Measurements from ENCODE around the gene CRY2. TPM values are rescaled to one million over a fixed set of nuclear protein-coding genes. Genes with fewer than 3 reads are reported as not detected.
"Not testable (repeated sequence)": the region's sequence is repeated elsewhere in the genome, so short reads cannot be mapped to it uniquely, and the experiment has no call there.

Gene CRY2
- total RNA-seq, 1 donor from 2014 or later = 56.8 TPM

DNA sequence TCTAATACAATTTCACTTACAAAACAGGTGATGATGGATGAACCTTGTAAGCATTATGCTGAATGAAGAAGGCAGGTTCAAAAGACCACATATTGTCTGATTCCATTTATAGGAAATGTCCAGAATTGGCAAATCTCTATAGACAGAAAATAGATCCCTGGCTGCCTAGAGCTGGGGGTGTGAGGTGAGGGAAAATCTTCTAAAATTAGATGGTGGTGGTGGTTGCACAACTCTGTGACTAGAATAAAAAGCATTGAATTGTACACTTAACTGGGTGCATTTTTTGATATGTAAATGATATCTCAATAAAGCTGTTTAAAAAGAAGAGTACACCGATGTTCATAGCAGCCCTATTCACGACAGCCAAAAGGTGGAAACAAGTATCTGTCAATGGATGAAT, 16.7 kb upstream of the CRY2 start:
- CTCF ChIA-PET = no interaction called here
- TF ChIP-seq, protein P1, sequence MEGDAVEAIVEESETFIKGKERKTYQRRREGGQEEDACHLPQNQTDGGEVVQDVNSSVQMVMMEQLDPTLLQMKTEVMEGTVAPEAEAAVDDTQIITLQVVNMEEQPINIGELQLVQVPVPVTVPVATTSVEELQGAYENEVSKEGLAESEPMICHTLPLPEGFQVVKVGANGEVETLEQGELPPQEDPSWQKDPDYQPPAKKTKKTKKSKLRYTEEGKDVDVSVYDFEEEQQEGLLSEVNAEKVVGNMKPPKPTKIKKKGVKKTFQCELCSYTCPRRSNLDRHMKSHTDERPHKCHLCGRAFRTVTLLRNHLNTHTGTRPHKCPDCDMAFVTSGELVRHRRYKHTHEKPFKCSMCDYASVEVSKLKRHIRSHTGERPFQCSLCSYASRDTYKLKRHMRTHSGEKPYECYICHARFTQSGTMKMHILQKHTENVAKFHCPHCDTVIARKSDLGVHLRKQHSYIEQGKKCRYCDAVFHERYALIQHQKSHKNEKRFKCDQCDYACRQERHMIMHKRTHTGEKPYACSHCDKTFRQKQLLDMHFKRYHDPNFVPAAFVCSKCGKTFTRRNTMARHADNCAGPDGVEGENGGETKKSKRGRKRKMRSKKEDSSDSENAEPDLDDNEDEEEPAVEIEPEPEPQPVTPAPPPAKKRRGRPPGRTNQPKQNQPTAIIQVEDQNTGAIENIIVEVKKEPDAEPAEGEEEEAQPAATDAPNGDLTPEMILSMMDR (IDR thresholded peaks at IDR 0.05) = no peak
- Mint-ChIP-seq H3K27ac (no peak overlapping the region), H3K27me3 (peaks cover 24% of the 10 kb centered on the region), H3K9me3 (no peaks in the 10 kb centered on the region), H3K36me3 (ENCODE audit: low read depth) (no peaks in the 10 kb centered on the region), H3K4me3 (no peak overlapping the region), H3K4me1 (no peaks in the 10 kb centered on the region)
- DNase-seq (no peak), ATAC-seq (ENCODE audit: low read depth) (no peak)
- POLR2A ChIA-PET = interaction anchor here (0.6 kb wide), 1 partner anchor 25 kb away, joined by 9 read pairs; no protein-coding TSS in a partner anchor
- intact Hi-C loops (cut with micrococcal nuclease) = no loop called here

DNA sequence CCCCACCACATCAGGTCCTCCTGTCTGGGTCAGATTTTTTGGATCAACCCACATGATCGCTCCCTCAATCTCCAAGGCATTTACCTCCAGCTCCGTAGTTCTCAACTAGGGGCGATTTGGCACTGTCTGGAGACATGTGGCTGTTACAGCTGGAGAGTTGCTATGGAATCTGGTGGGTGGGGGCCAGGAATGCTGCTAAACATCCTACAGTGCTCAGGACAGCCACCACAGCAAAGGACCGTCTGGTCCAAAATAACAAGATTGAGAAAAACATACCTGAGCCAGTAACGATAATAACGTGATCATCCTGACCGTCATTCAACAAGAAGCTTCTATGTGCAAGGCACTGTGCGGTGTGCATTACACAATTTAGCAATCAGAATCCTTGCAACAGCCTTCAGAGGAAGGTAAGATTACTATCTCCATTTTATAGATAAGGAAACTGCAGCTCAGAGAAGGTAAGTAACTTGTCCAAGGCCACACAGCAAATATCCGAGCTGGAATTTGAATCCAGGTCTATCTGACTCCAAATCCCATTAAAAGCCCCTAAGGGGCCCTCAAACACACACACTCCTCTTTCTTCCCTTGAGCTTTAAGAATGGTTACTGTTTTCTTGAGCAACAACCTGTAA, 14.3 kb upstream of the CRY2 start:
- TF ChIP-seq, protein P1 (IDR thresholded peaks at IDR 0.05) = no peak
- no peak overlapping the region for H3K27ac Mint-ChIP-seq
- peaks cover 7% of the 10 kb centered on the region for H3K4me1 Mint-ChIP-seq
- ATAC-seq (ENCODE audit: low read depth) = no peak
- peaks cover 17% of the 10 kb centered on the region for H3K27me3 Mint-ChIP-seq
- no peaks in the 10 kb centered on the region for H3K36me3 Mint-ChIP-seq (ENCODE audit: low read depth)
- CTCF ChIA-PET = no interaction called here
- DNase-seq = no peak
- H3K4me3 Mint-ChIP-seq = no peak overlapping the region
- no peaks in the 10 kb centered on the region for H3K9me3 Mint-ChIP-seq
- intact Hi-C loops (cut with micrococcal nuclease) = no loop called here
- POLR2A ChIA-PET = no interaction called here

DNA sequence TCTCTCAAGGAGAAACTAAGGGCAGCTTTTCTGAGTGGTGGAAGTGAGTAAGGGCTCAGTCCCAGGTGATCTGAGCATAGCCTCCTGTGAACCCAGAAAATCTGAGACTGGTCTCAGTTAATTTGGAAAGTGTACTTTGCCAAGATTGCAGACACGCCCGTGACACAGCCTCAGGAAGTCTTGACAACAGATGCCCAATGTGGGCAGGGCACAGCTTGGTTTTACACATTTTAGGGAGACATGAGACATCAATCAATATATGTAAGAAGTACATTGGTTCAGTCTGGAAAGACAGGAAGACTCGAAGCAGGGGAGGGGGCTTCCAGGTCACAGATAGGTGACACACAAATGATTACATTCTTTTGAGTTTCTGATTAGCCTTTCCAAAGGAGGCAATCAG, 13.5 kb upstream of the CRY2 start:
- peaks cover 7% of the 10 kb centered on the region for H3K4me1 Mint-ChIP-seq
- no peaks in the 10 kb centered on the region for H3K36me3 Mint-ChIP-seq (ENCODE audit: low read depth)
- no peaks in the 10 kb centered on the region for H3K9me3 Mint-ChIP-seq
- DNase-seq (no peak), ATAC-seq (ENCODE audit: low read depth) (no peak)
- TF ChIP-seq, protein P1 (IDR thresholded peaks at IDR 0.05) = no peak
- ChIA-PET POLR2A (no interaction called here), CTCF (no interaction called here)
- intact Hi-C loops (cut with micrococcal nuclease) = no loop called here
- H3K27me3 Mint-ChIP-seq = peaks cover 12% of the 10 kb centered on the region
- no peak overlapping the region for H3K4me3 Mint-ChIP-seq
- H3K27ac Mint-ChIP-seq = no peak overlapping the region

DNA sequence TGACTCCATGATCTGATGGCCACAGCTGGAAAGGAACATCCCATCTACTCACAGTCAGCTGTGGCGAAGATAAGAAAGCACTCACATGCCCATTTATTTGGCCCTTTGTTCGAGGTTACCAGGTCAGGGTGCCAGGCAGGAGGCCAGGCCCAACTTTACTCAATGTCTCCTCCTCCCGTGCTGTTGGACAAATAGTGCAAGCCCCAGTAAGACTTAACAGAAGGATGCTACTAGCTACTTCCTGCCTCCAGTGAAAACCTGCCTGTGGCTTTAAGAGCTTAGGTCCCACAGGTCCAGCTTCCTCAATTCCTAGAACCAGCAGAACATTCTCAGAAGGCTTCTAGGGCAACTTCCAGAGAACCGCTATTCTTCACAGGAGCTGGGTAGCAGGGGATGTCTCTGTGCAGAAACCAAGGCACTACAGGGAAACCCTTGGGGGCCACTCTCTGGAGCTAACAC, 12.9 kb upstream of the CRY2 start:
- Mint-ChIP-seq H3K4me1 (peaks cover 7% of the 10 kb centered on the region), H3K27me3 (peaks cover 10% of the 10 kb centered on the region), H3K36me3 (ENCODE audit: low read depth) (no peaks in the 10 kb centered on the region), H3K9me3 (no peaks in the 10 kb centered on the region), H3K27ac (no peak overlapping the region), H3K4me3 (no peak overlapping the region)
- ChIA-PET CTCF (interaction anchor here (0.8 kb wide), 1 partner anchor 63 kb away, joined by 3 read pairs; no protein-coding TSS in a partner anchor), POLR2A (no interaction called here)
- ATAC-seq (ENCODE audit: low read depth) = no peak
- intact Hi-C loops (cut with micrococcal nuclease) = no loop called here
- no peak for DNase-seq
- TF ChIP-seq, protein P1 (IDR thresholded peaks at IDR 0.05) = no peak

DNA sequence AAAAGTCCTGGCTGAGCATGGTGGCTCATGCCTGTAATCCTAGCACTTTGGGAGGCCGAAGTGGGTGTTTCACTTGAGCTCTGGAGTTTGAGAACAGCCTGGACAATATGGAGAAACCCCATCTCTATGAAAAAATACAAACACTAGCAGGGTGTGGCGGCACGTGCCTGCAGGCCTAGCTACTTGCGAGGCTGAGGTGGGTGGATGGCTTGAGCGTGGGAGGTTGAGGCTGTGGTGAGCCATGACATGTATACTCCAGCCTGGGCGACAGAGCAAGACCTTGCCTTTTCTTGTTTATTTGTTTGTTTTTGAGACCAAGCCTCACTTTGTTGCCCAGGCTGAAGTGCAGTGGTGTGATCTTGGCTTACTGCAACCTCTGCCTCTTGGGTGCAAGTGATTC, 8.1 kb upstream of the CRY2 start:
- intact Hi-C loops (cut with micrococcal nuclease) = no loop called here
- POLR2A ChIA-PET = no interaction called here
- TF ChIP-seq, protein P1 (IDR thresholded peaks at IDR 0.05) = no peak

DNA sequence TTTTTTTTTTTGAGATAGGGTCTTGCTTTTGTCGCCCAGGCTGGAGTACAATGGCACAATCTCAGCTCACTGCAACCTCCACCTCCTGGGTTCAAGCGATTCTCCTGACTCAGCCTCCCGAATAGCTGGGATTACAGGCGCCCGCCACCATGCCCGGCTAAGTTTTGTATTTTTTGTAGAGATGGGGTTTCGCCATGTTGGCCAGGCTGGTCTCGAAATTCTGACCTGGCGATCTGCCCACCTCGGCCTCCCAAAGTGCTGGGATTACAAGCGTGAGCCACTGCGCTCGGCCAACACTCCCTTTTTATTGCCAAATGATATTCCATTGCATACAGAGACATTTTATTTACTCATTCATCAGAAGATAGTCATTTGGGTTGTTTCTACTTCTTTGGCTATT, 7.0 kb upstream of the CRY2 start:
- H3K27ac Mint-ChIP-seq; ATAC-seq (ENCODE audit: low read depth); H3K36me3 Mint-ChIP-seq (ENCODE audit: low read depth); H3K9me3 Mint-ChIP-seq; DNase-seq; POLR2A ChIA-PET; H3K27me3 Mint-ChIP-seq; H3K4me3 Mint-ChIP-seq: not testable (repeated sequence)
- CTCF ChIA-PET = interaction anchor here (0.6 kb wide), 1 partner anchor 56 kb away, joined by 3 read pairs; no protein-coding TSS in a partner anchor
- H3K4me1 Mint-ChIP-seq = peaks cover 25% of the 10 kb centered on the region
- intact Hi-C loops (cut with micrococcal nuclease) = loop anchor here (10.0 kb wide), 1 partner anchor 775 kb away; the partner anchor contains the start of genes ATG13 and HARBI1

More for the DNA sequence above, 8.1 kb upstream of the CRY2 start:
- DNase-seq (no peak), ATAC-seq (ENCODE audit: low read depth) (no peak)
- Mint-ChIP-seq H3K27ac (no peak overlapping the region), H3K27me3 (peaks cover 5% of the 10 kb centered on the region), H3K4me3 (no peak overlapping the region), H3K4me1 (peaks cover 23% of the 10 kb centered on the region), H3K36me3 (ENCODE audit: low read depth) (no peaks in the 10 kb centered on the region), H3K9me3 (no peaks in the 10 kb centered on the region)
- CTCF ChIA-PET = interaction anchor here (1.0 kb wide), 1 partner anchor 167 kb away, joined by 5 read pairs; no protein-coding TSS in a partner anchor
